Type B pancreatic cell (in vitro differentiated cells): ENCODE measurements around the gene EPAS1. TPM values are rescaled to one million over a fixed set of nuclear protein-coding genes. Genes with fewer than 3 reads are reported as not detected.

Experiments used
- DNase-seq: peaks from one replicate; pipeline ENCODE4 v3.0.0; 2021; ENCODE audit warnings: mixed read lengths; ENCODE audit not compliant: unreplicated experiment; ENCODE audit errors: extremely low spot score
- H3K27ac Mint-ChIP-seq: 2 replicates; pipeline ENCODE4 v1.8.0; 2021; ENCODE audit warnings: mild to moderate bottlenecking, mixed read lengths
- H3K27me3 Mint-ChIP-seq: 2 replicates; pipeline ENCODE4 v1.8.0; 2021; ENCODE audit warnings: mixed read lengths
- H3K36me3 Mint-ChIP-seq: 2 replicates; pipeline ENCODE4 v1.8.0; 2021; ENCODE audit warnings: mixed read lengths
- H3K4me1 Mint-ChIP-seq: one replicate; pipeline ENCODE4 v1.8.0; 2021; ENCODE audit warnings: mixed read lengths; ENCODE audit not compliant: unreplicated experiment
- H3K4me3 Mint-ChIP-seq: 2 replicates; pipeline ENCODE4 v1.8.0; 2021; ENCODE audit warnings: mild to moderate bottlenecking, mixed read lengths
- H3K9me3 Mint-ChIP-seq: 2 replicates; pipeline ENCODE4 v1.8.0; 2021; ENCODE audit warnings: mixed read lengths
- CTCF ChIP-seq: fragments of 200-600 bp; sonication (generic); conservative IDR thresholded peaks from 2 replicates; pipeline ENCODE4 v1.5.0; 2021; ENCODE audit warnings: antibody characterized with exemption, mild to moderate bottlenecking
- total RNA-seq: library from RNA; stranded (reverse); gene quantifications from 2 replicates; pipeline ENCODE4 v1.2.1, GENCODE V29; 2021; ENCODE audit warnings: low replicate concordance

Gene EPAS1
- total RNA-seq, 1 donor from 2014 or later = 59.8 TPM

GRCh38 chr2:46409756-46410155 lies 112.5 kb downstream of the EPAS1 start:
- Mint-ChIP-seq H3K4me3 (no peak overlapping the region), H3K27ac (peak overlapping the region; percentile 75), H3K9me3 (no peaks in the 10 kb centered on the region), H3K27me3 (no peaks in the 10 kb centered on the region), H3K4me1 (peaks cover 4% of the 10 kb centered on the region), H3K36me3 (no peaks in the 10 kb centered on the region)
- no peak for TF ChIP-seq CTCF
- DNase-seq = no peak

GRCh38 chr2:46410273-46411244 lies 113.4 kb downstream of the EPAS1 start:
- Mint-ChIP-seq H3K9me3 (no peaks in the 10 kb centered on the region), H3K27ac (peak overlapping the region; percentile 75), H3K27me3 (no peaks in the 10 kb centered on the region), H3K36me3 (no peaks in the 10 kb centered on the region), H3K4me3 (peak overlapping the region; percentile 35), H3K4me1 (peaks cover 4% of the 10 kb centered on the region)
- no peak for TF ChIP-seq CTCF
- DNase-seq = no peak

DNA sequence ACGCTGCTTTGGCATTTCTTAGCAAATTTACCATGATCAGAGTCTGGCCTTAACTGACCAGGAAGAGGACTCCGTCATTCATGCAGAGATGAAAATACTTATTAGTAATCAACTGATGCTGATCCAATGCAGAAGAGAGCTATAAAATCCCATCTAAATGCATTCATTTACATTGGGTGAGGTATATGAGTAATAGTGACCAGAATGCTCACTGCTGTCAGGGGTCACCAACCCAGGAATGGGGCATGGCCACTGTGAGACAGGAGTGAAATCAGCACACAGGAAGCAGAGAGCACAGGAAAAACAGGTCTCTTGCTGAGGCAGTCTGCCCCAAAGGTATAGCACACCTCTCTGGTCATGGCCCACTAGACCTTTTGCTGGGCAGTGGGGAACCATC lies 114.0 kb downstream of the EPAS1 start:
- no peaks in the 10 kb centered on the region for H3K9me3 Mint-ChIP-seq

GRCh38 chr2:46411985-46412384 lies 114.8 kb downstream of the EPAS1 start:
- TF ChIP-seq CTCF = no peak
- H3K27ac Mint-ChIP-seq = peak overlapping the region; percentile 51
- H3K9me3 Mint-ChIP-seq = no peaks in the 10 kb centered on the region

More for the DNA sequence above, 114.0 kb downstream of the EPAS1 start:
- no peak for DNase-seq
- peak overlapping the region; percentile 75 for H3K27ac Mint-ChIP-seq
- no peaks in the 10 kb centered on the region for H3K36me3 Mint-ChIP-seq
- no peaks in the 10 kb centered on the region for H3K27me3 Mint-ChIP-seq
- H3K4me3 Mint-ChIP-seq = no peak overlapping the region
- no peak for TF ChIP-seq CTCF
- peaks cover 4% of the 10 kb centered on the region for H3K4me1 Mint-ChIP-seq

GRCh38 chr2:46413111-46413510 lies 115.9 kb downstream of the EPAS1 start:
- Mint-ChIP-seq H3K4me1 (peaks cover 4% of the 10 kb centered on the region), H3K27me3 (no peaks in the 10 kb centered on the region), H3K9me3 (peaks cover 8% of the 10 kb centered on the region), H3K36me3 (peaks cover 3% of the 10 kb centered on the region), H3K27ac (no peak overlapping the region), H3K4me3 (no peak overlapping the region)
- no peak for TF ChIP-seq CTCF
- DNase-seq = no peak

More at GRCh38 chr2:46411985-46412384, 114.8 kb downstream of the EPAS1 start:
- no peak for DNase-seq
- Mint-ChIP-seq H3K27me3 (no peaks in the 10 kb centered on the region), H3K4me1 (peaks cover 4% of the 10 kb centered on the region), H3K4me3 (no peak overlapping the region), H3K36me3 (no peaks in the 10 kb centered on the region)
